Right lobe of liver (tissue), 6 donors: ENCODE results near the gene PIANP. TPM values are rescaled to one million over a fixed set of nuclear protein-coding genes. Genes with fewer than 3 reads are reported as not detected.
"Not testable (repeated sequence)": the region's sequence is repeated elsewhere in the genome, so short reads cannot be mapped to it uniquely, and the experiment has no call there.

Experiments
- ATAC-seq, 4 donors: fragments of 200-7000 bp; cut with Tn5 transposase; one replicate each; pipeline ENCODE4 v1.9.1; 2020; ENCODE audit warnings: mild to moderate bottlenecking in 4 of 4, moderate library complexity in 4 of 4
- DNase-seq, 3 donors: peaks; one replicate each; pipeline ENCODE4 v3.0.0-alpha.2; 2020
- H3K27ac ChIP-seq, 3 donors: fragments of 200-600 bp; one replicate each; pipeline ENCODE4 v1.8.0; 2022
- H3K27me3 ChIP-seq, 2 donors: fragments of 200-600 bp; one replicate each; pipeline ENCODE4 v1.8.0; 2022
- H3K36me3 ChIP-seq, 4 donors: fragments of 200-600 bp; sonication (generic) in 1 of 4; one replicate each; pipeline versions ENCODE4 v1.5.1 to v1.8.0; 2017 to 2022; ENCODE audit warnings: control low read depth in 1 of 4
- H3K4me1 ChIP-seq, 4 donors: fragments of 200-600 bp; sonication (generic) in 1 of 4; one replicate each; pipeline versions ENCODE4 v1.5.1 to v1.8.0; 2017 to 2022; ENCODE audit warnings: control low read depth in 1 of 4
- H3K4me3 ChIP-seq, 3 donors: fragments of 200-600 bp; one replicate each; pipeline ENCODE4 v1.8.0; 2022
- H3K9me3 ChIP-seq, 4 donors: fragments of 200-600 bp; sonication (generic) in 1 of 4; one replicate each; pipeline versions ENCODE4 v1.5.1 to v1.8.0; 2017 to 2022; ENCODE audit warnings: control low read depth in 1 of 4
- CTCF ChIP-seq, 4 donors: fragments of 200-600 bp in 3 of 4; fragments of 450-650 bp in 1 of 4; IDR thresholded peaks; one replicate each; pipeline versions ENCODE4 v1.5.1 to v1.8.0; 2016 to 2022; ENCODE audit warnings: antibody characterized with exemption in 4 of 4, mild to moderate bottlenecking in 2 of 4
- POLR2A ChIP-seq: fragments of 450-650 bp; IDR thresholded peaks from one replicate; pipeline ENCODE4 v1.6.1; 2017; ENCODE audit warnings: antibody characterized with exemption, mild to moderate bottlenecking
- WGBS: methylation state at CpG from one replicate; pipeline ENCODE4 v1.1.6; 2018; ENCODE audit warnings: low coverage, low lambda C conversion rate; ENCODE audit not compliant: insufficient coverage; ENCODE audit errors: missing lambda C conversion rate; 5-methylcytosine and 5-hydroxymethylcytosine counted together
- intact Hi-C, 2 donors: fragments of 100-400 bp; cut with DNase I; formaldehyde crosslinking; loops; one replicate each; pipeline versions ENCODE4 v1.11.2 to v1.14.1; 2022
- long read RNA-seq: library from polyadenylated mRNA; unstranded; transcript quantifications from one replicate; pipeline ENCODE4 v2.0.0, GENCODE V29; 2019
- total RNA-seq, 6 experiments: library from RNA; depleted of rRNA in 2 of 6; stranded (reverse); fragments of >200 nt in 2 of 6; fragmentation: NEBNext Ultra II Directional in 3 of 6; extraction: Animal tissue kit (Norgen Biotek cat#: 25700) in 3 of 6; gene quantifications; one replicate each; pipeline versions ENCODE4 v1.1.0 to v1.2.4, GENCODE V29; 2016 to 2023
- donor health status: DM: no; HTN: yes; CAD: no.
- donor health status: DM: no; HTN: no; CAD: no.
- donor health status: DM: no; HTN: no; CAD: no.
- donor health status: DM: no; HTN: yes; CAD: no.
- donor health status: DM: no; HTN: yes; CAD: no.

PIANP gene
- not detected for total RNA-seq
- long read RNA-seq, result 0 reads

- Histone ChIP-seq H3K27ac (no peak within 1 kb of the TSS), H3K4me3 (no peak within 1 kb of the TSS), H3K4me1 (peaks cover 0 to 5% (median 0%) of the 10 kb centered on the region in 4 donors), H3K9me3 (no peaks in the 10 kb centered on the region), H3K27me3 (peaks cover 6 to 11% of the 10 kb centered on the region in 2 donors), H3K36me3 (no peaks in the 10 kb centered on the region)
- WGBS, result 0% methylated on average over 1 of the region's 43 CpGs
- ATAC-seq, result peak; percentile 43 to 65 (median 54)
- DNase-seq, result no peak
- TF ChIP-seq POLR2A (no peak), CTCF (IDR thresholded peaks at IDR 0.05) (no peak)
- intact Hi-C loops, result no loop called here
Measured at GRCh38 chr12:6700646-6701051, at the start of gene PIANP. Gene PIANP, minus strand, starts transcription at chr12:6700815. Its CDS starts 2,754 bp downstream, at chr12:6698061.

GRCh38 chr12:6748761-6749160 is 48.1 kb upstream of the PIANP start:
- intact Hi-C loops, result no loop called here

GRCh38 chr12:6747216-6747615 is 46.6 kb upstream of the PIANP start:
- Histone ChIP-seq H3K27ac (no peak overlapping the region), H3K36me3 (peaks cover 0 to 52% (median 29%) of the 10 kb centered on the region in 4 donors), H3K9me3 (no peaks in the 10 kb centered on the region), H3K4me1 (peaks cover 0 to 8% (median 0%) of the 10 kb centered on the region in 4 donors), H3K4me3 (no peak overlapping the region), H3K27me3 (no peaks in the 10 kb centered on the region)
- intact Hi-C loops, result no loop called here
- WGBS, result 64% methylated on average over 3 of the region's 4 CpGs
- no peak for ATAC-seq
- DNase-seq, result no peak
- no peak for TF ChIP-seq POLR2A
- no peak for TF ChIP-seq CTCF (IDR thresholded peaks at IDR 0.05)

More at GRCh38 chr12:6748761-6749160, 48.1 kb upstream of the PIANP start:
- H3K4me3 ChIP-seq, result no peak overlapping the region
- no peak for DNase-seq
- no peaks in the 10 kb centered on the region for H3K27me3 ChIP-seq
- H3K27ac ChIP-seq, result no peak overlapping the region
- H3K36me3 ChIP-seq, result peaks cover 0 to 52% (median 29%) of the 10 kb centered on the region in 4 donors
- no CpG with 5 or more reads among the region's 28 CpGs for WGBS
- no peak for TF ChIP-seq CTCF (IDR thresholded peaks at IDR 0.05)
- no peak for TF ChIP-seq POLR2A
- no peaks in the 10 kb centered on the region for H3K9me3 ChIP-seq
- ATAC-seq, result no peak
- H3K4me1 ChIP-seq, result peaks cover 0 to 10% (median 0%) of the 10 kb centered on the region in 4 donors

GRCh38 chr12:6745741-6746525 is 45.3 kb upstream of the PIANP start:
- peaks cover 0 to 42% (median 24%) of the 10 kb centered on the region in 4 donors for H3K36me3 ChIP-seq
- H3K27me3 ChIP-seq, result no peaks in the 10 kb centered on the region
- peak; percentile 48 to 71 (median 62) for ATAC-seq
- H3K27ac ChIP-seq, result peak overlapping the region in 2 of 3 donors; percentile 24 to 33
- intact Hi-C loops, result no loop called here
- no peaks in the 10 kb centered on the region for H3K4me1 ChIP-seq
- 30% methylated on average over 6 of the region's 13 CpGs for WGBS
- TF ChIP-seq CTCF (IDR thresholded peaks at IDR 0.05) (no peak), POLR2A (no peak)
- peak in 1 of 3 donors; percentile 60 for DNase-seq
- no peak overlapping the region for H3K4me3 ChIP-seq
- H3K9me3 ChIP-seq, result no peaks in the 10 kb centered on the region

GRCh38 chr12:6743300-6743699 is 42.7 kb upstream of the PIANP start:
- H3K9me3 ChIP-seq, ATAC-seq, intact Hi-C loops, H3K4me1 ChIP-seq, DNase-seq, H3K27me3 ChIP-seq, H3K4me3 ChIP-seq, H3K27ac ChIP-seq: not testable (repeated sequence)
- 40% methylated on average over 7 of the region's 7 CpGs for WGBS
- peaks cover 0 to 16% (median 7%) of the 10 kb centered on the region in 4 donors for H3K36me3 ChIP-seq
